LNCAP (cell line): ENCODE measurements around the gene SMTN.

Experiments used
- TF ChIP-seq, protein P1 (sequence below): fragments of 450-650 bp; IDR thresholded peaks from 2 replicates; pipeline ENCODE4 v1.5.1; 2017; ENCODE audit warnings: mild to moderate bottlenecking

SMTN gene

DNA sequence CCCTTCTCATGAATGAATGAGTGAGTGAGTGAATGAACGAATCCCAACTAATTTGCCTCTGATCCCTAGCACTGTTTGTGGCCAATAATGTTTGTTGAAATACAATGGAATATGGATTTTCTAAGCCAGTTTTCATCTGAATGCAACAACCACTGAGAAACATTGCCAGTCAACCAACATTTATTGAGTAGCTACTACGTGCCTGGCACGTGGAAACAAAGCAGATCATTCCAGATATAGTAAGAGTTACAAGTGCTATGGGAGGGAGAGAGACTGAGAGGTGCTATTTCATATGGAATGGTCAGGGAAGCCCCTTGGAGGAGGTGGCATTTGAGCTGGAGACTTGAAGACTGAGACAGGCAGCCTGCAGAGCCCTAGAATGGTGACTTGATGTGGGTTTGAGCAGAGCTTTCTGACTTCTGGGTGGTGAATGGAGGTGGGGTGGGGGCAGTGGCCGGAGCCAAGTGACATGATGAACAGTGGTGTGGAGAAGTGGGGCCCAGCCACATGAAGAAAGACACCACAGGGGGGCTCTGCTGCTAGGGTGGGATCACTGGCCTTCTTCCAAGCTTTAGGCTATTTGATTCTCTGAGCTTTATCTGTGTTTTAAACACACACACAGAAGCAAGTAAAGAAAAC, 35.1 kb upstream of the SMTN start:
- TF ChIP-seq, protein P1, sequence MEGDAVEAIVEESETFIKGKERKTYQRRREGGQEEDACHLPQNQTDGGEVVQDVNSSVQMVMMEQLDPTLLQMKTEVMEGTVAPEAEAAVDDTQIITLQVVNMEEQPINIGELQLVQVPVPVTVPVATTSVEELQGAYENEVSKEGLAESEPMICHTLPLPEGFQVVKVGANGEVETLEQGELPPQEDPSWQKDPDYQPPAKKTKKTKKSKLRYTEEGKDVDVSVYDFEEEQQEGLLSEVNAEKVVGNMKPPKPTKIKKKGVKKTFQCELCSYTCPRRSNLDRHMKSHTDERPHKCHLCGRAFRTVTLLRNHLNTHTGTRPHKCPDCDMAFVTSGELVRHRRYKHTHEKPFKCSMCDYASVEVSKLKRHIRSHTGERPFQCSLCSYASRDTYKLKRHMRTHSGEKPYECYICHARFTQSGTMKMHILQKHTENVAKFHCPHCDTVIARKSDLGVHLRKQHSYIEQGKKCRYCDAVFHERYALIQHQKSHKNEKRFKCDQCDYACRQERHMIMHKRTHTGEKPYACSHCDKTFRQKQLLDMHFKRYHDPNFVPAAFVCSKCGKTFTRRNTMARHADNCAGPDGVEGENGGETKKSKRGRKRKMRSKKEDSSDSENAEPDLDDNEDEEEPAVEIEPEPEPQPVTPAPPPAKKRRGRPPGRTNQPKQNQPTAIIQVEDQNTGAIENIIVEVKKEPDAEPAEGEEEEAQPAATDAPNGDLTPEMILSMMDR, result no peak

DNA sequence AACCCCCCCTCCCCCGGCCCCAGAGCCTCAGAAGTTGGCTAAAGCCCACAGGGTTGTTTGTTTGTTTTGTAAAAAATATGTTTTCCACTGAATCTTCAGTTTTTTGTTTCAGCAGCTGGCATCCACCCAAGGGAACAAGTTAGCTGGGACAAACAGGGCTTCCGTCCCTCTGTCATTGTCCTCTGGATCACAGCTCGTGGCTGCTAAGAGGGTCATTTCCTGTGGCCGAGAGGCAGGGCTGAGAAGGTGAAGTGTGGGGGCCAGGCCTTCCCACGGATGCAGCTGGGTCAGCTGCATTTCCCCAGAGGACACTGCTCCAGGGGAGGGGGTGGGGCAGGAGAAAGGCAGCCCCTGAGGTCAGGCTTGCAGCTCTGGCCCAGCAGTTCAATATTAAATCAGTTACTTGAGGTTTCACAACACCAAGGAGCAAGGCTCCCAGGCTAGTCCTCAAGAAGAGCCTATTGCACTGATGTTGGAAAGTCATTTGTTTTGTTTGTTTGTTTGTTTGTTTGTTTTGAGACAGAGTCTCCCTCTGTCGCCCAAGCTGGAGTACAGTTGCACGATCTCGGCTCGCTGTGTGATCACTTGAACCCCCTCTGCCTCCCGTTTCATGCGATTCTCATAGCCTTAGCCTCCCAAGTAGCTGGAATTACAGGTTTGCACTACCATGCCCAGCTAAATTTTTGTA, 34.4 kb upstream of the SMTN start:
- TF ChIP-seq, protein P1, result no peak

DNA sequence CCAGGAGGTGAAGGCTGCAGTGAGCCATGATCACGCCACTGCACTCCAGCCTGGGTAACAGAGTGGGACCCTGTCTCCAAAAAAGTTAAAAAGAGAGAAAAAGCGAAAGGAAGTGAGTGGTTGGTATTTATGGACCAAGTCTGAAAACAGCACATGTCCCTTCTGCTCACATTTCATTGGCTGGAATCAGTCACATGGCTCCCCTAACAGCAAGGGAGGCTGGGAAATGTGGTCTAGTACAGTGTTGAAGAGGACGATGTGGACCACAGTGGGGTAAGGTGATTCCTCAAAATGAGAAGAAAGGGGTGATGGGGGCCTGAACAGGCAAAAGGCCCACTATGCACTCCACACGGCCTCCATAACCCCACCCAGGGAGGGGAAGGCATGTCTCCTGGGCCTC, 32.5 kb upstream of the SMTN start:
- TF ChIP-seq, protein P1, result no peak

DNA sequence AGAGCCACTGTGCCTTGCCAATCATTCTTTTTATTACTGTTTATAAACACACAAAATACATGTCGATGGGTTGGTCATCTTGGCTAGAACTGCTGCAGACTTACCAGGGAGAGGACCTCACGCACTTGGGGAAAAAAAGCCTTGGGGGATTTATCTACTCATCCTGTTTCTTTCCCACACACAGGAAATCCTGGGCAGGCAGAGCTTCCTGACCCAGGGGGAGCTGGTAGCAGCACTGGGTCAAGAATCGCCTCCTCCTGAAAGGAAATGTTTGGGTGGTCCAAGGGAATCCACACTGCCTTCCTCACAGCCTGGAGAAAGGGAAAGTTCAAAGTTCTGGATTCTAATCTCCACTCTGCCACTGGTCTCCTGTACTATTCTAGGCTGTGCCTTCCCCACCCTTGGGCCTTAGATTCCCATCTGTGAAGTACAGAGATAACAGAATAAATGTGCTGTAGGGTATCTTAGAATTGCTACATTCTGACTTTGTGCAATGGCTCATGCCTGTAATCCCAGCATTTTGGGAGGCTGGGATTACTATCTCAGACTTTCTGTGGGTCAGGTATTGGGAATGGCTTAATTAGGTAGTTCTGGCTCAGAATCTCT, 31.2 kb upstream of the SMTN start:
- TF ChIP-seq, protein P1, result no peak

DNA sequence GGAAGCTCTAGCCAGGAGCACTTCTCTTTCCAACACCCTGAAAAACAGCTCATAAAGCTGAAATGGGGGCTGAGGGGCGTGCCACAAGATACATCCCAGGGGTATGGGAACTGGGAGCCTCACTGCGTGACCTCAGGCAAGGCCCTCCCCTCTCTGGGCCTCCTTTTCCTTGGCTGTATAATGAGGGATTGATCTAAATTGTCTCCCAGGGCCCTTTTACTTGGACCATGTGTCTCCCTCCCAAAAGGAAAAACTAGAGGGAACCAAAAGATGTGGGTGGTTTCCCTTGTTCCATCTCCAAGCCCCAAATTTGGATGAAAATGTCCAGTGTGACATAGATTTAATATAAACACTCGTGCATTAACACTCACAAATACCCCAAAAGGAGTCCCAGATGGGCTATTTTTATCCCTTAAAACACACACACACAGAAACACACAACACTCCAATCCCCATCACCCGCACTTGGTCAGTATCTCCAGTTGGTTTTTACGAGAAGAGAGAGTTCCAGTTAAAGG, 25.9 kb upstream of the SMTN start:
- TF ChIP-seq, protein P1, result no peak

DNA sequence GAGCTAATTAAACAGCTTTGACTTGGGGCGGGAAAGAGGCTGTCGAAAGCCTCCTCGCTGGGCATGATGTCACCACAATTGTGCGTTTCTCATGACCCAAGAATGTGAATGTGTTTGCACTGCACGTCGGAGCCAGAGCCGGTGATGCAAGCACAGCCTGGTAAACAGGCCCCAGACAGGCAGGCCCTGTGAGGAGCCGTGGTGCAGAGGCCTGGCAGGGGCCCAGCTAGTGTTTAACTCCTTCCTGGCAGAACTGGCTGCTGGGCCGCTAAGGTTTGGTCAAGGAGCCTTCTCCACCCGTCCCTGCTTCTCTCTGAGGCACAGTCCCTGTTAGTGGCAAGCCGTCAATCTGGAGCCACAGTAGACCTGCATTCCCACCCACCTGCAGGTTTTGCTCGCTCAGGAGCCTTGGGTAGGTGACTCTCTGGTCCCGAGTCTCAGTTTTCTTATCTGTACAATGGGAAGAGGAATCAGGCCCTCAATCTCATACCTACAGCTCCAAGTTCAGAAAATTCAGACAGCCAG, 25.4 kb upstream of the SMTN start:
- TF ChIP-seq, protein P1, result no peak

DNA sequence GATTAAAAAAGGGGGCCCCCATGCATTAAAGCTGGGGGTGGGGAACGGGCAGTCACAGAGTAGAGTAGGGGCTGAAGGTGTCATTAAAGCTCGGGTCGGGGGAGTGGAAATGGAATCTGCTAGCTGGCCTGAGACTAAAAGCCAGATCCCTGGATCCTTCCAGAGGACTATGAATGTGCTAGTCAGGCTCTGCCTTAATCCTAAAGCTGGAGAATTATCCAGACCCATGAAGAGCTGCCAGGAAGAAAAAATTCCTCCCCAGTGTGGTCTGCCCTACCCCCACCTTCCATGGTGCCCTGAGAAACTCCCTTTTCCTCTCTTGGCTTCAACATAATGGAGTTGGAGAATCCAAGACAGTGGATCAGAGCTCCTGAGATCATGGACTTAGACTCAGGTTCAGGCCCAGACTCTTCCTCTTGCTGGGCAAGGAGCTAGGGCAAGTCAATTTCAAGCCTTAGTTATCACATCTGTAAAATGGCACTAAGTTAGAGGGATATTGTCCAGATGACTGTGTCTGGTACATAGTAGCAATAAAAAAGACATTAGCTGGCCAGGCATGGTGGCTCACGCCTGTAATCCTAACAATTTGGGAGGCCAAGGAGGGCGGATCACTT, 24.0 kb upstream of the SMTN start:
- TF ChIP-seq, protein P1, result no peak
